D721Med (cell line): Measurements from ENCODE around the gene ANKH.
"Not testable (repeated sequence)": the region's sequence is repeated elsewhere in the genome, so short reads cannot be mapped to it uniquely, and the experiment has no call there.

Source experiments
- DNase-seq: peaks from one replicate; pipeline ENCODE4 v3.0.0; 2011; ENCODE audit warnings: low spot score; ENCODE audit not compliant: insufficient read length
- FAIRE-seq: peaks from 2 replicates; lab custom pipeline; 2011; peaks lifted over from hg19 to GRCh38; lab: Jason Lieb, UNC
- CTCF ChIP-seq: IDR thresholded peaks from 2 replicates; pipeline ENCODE4 v1.5.1; 2012; ENCODE audit warnings: mild to moderate bottlenecking, control low read depth; ENCODE audit not compliant: insufficient read depth; ENCODE audit errors: missing control alignments

ANKH gene

GRCh38 chr5:14825977-14826376 is 45.6 kb downstream of the ANKH start:
- DNase-seq (no peak), FAIRE-seq (no peak)
- no peak for TF ChIP-seq CTCF

GRCh38 chr5:14824499-14824898 is 47.1 kb downstream of the ANKH start:
- DNase-seq (no peak), FAIRE-seq (no peak)
- no peak for TF ChIP-seq CTCF

- no peak for TF ChIP-seq CTCF
- DNase-seq = no peak
- FAIRE-seq = peak; percentile 32
These were observed 50.3 kb downstream of the ANKH start for GRCh38 chr5:14821100-14821845.

GRCh38 chr5:14818931-14819790 is 52.4 kb downstream of the ANKH start:
- DNase-seq = no peak
- FAIRE-seq = no peak
- TF ChIP-seq CTCF = no peak

- DNase-seq, FAIRE-seq: not testable (repeated sequence)
These were observed 53.8 kb downstream of the ANKH start for GRCh38 chr5:14817762-14818136.

- no peak for FAIRE-seq
- DNase-seq = no peak
- TF ChIP-seq CTCF = no peak
These were observed 54.4 kb downstream of the ANKH start for GRCh38 chr5:14816999-14817761.

- FAIRE-seq (no peak), DNase-seq (no peak)
- TF ChIP-seq CTCF = no peak
These were observed 55.1 kb downstream of the ANKH start for GRCh38 chr5:14816374-14816998.
